ENCODE measurements around the gene FBXO41.

The FBXO41 gene

GRCh38 chr2:73232403-73233153, 51.7 kb downstream of the FBXO41 start:
- TF ChIP-seq CTCF (IDR thresholded peaks at IDR 0.05; ENCODE audit: low read length), result peak; percentile 31; the same call in 1 of the 2 replicates
- TF ChIP-seq EZH2phosphoT487 (IDR thresholded peaks at IDR 0.05; ENCODE audit: low read length), result no peak
- H3K27ac ChIP-seq (ENCODE audit: low read length), result no peak overlapping the region; the same call in 1 of the 2 replicates
- peaks cover 9% of the 10 kb centered on the region; the same call in 1 of the 2 replicates for H3F3A ChIP-seq (ENCODE audit: insufficient read depth, low read length)
- peaks cover 16% of the 10 kb centered on the region for H3K4me1 ChIP-seq (ENCODE audit: low read length)
- peak overlapping the region; percentile 70 for H3K9ac ChIP-seq (ENCODE audit: low read length)
- no peaks in the 10 kb centered on the region for H3K9me2 ChIP-seq (replicated peaks; ENCODE audit: insufficient read depth, low read length)
- H3K27me3 ChIP-seq (replicated peaks; ENCODE audit: insufficient read depth, low read length), result no peaks in the 10 kb centered on the region
- no peaks in the 10 kb centered on the region for H3K9me3 ChIP-seq (replicated peaks; ENCODE audit: insufficient read depth, low read length)
- peaks cover 41% of the 10 kb centered on the region for H3K79me2 ChIP-seq (ENCODE audit: low read length)
- H3K36me3 ChIP-seq (replicated peaks; ENCODE audit: insufficient read depth, low read length), result no peaks in the 10 kb centered on the region
- H2AFZ ChIP-seq (ENCODE audit: low read length), result peak overlapping the region; percentile 99
- peak overlapping the region; percentile 79 for H3K4me3 ChIP-seq (ENCODE audit: low read length)
- peak overlapping the region; percentile 99 for H3K4me2 ChIP-seq (ENCODE audit: low read depth, low read length)
- peaks cover 21% of the 10 kb centered on the region for H4K20me1 ChIP-seq (ENCODE audit: insufficient read depth, low read length)
- DNase-seq, result peak; percentile 58

DNA sequence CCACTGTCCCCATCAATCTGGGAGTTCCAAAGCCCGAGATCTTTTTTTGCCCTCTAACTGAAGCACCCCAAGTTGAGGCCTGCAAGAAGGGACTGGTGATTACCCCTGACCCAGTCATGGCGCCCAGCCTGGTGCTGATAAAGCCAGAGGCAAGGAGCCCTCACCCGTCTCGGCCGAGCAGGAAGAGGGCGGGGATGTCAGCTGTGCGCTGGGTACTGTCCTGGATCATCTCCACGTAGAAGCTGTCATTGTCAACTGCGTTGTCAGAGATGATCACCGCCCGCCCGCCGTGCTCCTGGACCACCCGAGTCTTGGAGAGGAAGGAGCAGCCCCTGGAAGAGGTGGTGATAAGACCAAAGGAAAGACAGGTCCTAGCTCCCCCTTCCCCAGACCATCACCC, 55.6 kb downstream of the FBXO41 start:
- no peak overlapping the region for H3K9ac ChIP-seq (ENCODE audit: low read length)
- H3K27me3 ChIP-seq (replicated peaks; ENCODE audit: insufficient read depth, low read length), result no peaks in the 10 kb centered on the region
- no peak overlapping the region for H2AFZ ChIP-seq (ENCODE audit: low read length)
- no peaks in the 10 kb centered on the region for H3K36me3 ChIP-seq (replicated peaks; ENCODE audit: insufficient read depth, low read length)
- TF ChIP-seq CTCF (IDR thresholded peaks at IDR 0.05; ENCODE audit: low read length), result no peak
- no peak for TF ChIP-seq EZH2 (optimal IDR thresholded peaks at IDR 0.05; ENCODE audit: low read depth, low read length)
- no peak for TF ChIP-seq EZH2phosphoT487 (IDR thresholded peaks at IDR 0.05; ENCODE audit: low read length)
- H3K9me3 ChIP-seq (replicated peaks; ENCODE audit: insufficient read depth, low read length), result no peaks in the 10 kb centered on the region
- DNase-seq, result no peak
- H3K4me2 ChIP-seq (ENCODE audit: low read depth, low read length), result no peak overlapping the region
- no peaks in the 10 kb centered on the region for H3K4me1 ChIP-seq (ENCODE audit: low read length)
- H3K4me3 ChIP-seq (ENCODE audit: low read length), result no peak overlapping the region
- H3K9me2 ChIP-seq (replicated peaks; ENCODE audit: insufficient read depth, low read length), result no peaks in the 10 kb centered on the region
- H3K79me2 ChIP-seq (ENCODE audit: low read length), result peaks cover 6% of the 10 kb centered on the region; the same call in 1 of the 2 replicates
- H4K20me1 ChIP-seq (ENCODE audit: insufficient read depth, low read length), result no peaks in the 10 kb centered on the region
- H3F3A ChIP-seq (ENCODE audit: insufficient read depth, low read length), result peaks cover 2% of the 10 kb centered on the region; the same call in 1 of the 2 replicates
- no peak overlapping the region for H3K27ac ChIP-seq (ENCODE audit: low read length)

DNA sequence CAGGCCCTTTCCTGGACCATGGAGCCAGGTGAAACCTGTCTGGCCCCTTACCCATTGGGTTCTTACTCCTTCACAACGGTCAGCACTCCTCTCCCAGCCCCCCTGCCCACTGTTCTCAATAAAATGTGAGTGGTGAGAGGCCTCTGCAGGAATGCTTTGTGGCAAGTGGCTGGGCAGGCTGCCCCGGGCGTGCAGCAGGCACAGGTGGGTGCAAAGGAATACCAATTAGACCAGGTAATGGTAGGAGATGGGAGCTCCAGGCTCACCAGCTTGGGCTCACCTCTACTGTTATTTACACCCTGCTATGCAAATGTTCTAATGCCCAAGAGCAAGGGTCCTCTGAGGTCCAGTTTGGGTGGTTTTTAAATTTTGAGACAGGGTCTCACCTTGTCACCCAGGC, 57.2 kb downstream of the FBXO41 start:
- no peak overlapping the region for H3K4me3 ChIP-seq (ENCODE audit: low read length)
- no peaks in the 10 kb centered on the region for H3K9me2 ChIP-seq (replicated peaks; ENCODE audit: insufficient read depth, low read length)
- H2AFZ ChIP-seq (ENCODE audit: low read length), result no peak overlapping the region
- H3K9me3 ChIP-seq (replicated peaks; ENCODE audit: insufficient read depth, low read length), result no peaks in the 10 kb centered on the region
- H3F3A ChIP-seq (ENCODE audit: insufficient read depth, low read length), result no peaks in the 10 kb centered on the region
- H3K9ac ChIP-seq (ENCODE audit: low read length), result no peak overlapping the region
- H3K4me1 ChIP-seq (ENCODE audit: low read length), result no peaks in the 10 kb centered on the region
- H4K20me1 ChIP-seq (ENCODE audit: insufficient read depth, low read length), result no peaks in the 10 kb centered on the region
- H3K4me2 ChIP-seq (ENCODE audit: low read depth, low read length), result no peak overlapping the region
- no peaks in the 10 kb centered on the region for H3K27me3 ChIP-seq (replicated peaks; ENCODE audit: insufficient read depth, low read length)
- TF ChIP-seq EZH2 (optimal IDR thresholded peaks at IDR 0.05; ENCODE audit: low read depth, low read length), result no peak
- no peak for TF ChIP-seq EZH2phosphoT487 (IDR thresholded peaks at IDR 0.05; ENCODE audit: low read length)
- no peak for TF ChIP-seq CTCF (IDR thresholded peaks at IDR 0.05; ENCODE audit: low read length)
- no peak for DNase-seq
- no peaks in the 10 kb centered on the region; the same call in 1 of the 2 replicates for H3K36me3 ChIP-seq (replicated peaks; ENCODE audit: insufficient read depth, low read length)
- no peak overlapping the region for H3K27ac ChIP-seq (ENCODE audit: low read length)
- H3K79me2 ChIP-seq (ENCODE audit: low read length), result no peaks in the 10 kb centered on the region

Measured in MM.1S (cell line).